Activated naive CD8-positive, alpha-beta T cell (primary cell): ENCODE results near the gene BMP7.

ENCODE experiments used
- H3K27ac Mint-ChIP-seq: one replicate; pipeline ENCODE4 v1.8.0; 2021; ENCODE audit warnings: mixed read lengths
- H3K27me3 Mint-ChIP-seq: one replicate; pipeline ENCODE4 v1.8.0; 2021; ENCODE audit warnings: mixed read lengths
- H3K36me3 Mint-ChIP-seq: one replicate; pipeline ENCODE4 v1.8.0; 2021; ENCODE audit warnings: mixed read lengths
- H3K4me1 Mint-ChIP-seq: one replicate; pipeline ENCODE4 v1.8.0; 2021; ENCODE audit warnings: low read depth, mixed read lengths
- H3K4me3 Mint-ChIP-seq: one replicate; pipeline ENCODE4 v1.8.0; 2021; ENCODE audit warnings: mild to moderate bottlenecking, mixed read lengths
- H3K9me3 Mint-ChIP-seq: one replicate; pipeline ENCODE4 v1.8.0; 2021; ENCODE audit warnings: low read depth, mixed read lengths

BMP7 gene

DNA sequence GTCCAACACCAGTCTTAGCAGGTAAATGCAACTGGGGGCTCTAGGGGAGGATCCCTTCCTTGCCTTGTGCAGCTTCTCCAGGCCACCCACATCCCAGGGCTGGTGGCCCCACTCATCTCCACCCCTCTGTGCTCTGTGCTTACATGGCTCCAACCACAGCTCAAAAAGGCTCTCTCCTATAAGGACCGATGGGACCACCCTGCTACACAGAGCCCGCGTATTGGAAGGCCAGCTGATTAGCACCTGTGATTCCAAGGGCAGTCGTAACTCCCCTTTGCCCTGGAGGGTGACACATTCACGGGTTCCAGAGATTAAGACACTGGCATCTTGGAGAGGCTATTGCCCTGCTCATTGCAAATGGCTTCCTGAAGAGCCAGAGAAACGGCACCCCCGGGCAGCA lies 84.8 kb downstream of the BMP7 start:
- no peaks in the 10 kb centered on the region for H3K36me3 Mint-ChIP-seq
- H3K4me3 Mint-ChIP-seq: no peak overlapping the region
- no peak overlapping the region for H3K27ac Mint-ChIP-seq
- H3K9me3 Mint-ChIP-seq: no peaks in the 10 kb centered on the region
- H3K27me3 Mint-ChIP-seq: no peaks in the 10 kb centered on the region
- H3K4me1 Mint-ChIP-seq: no peaks in the 10 kb centered on the region

- H3K27ac Mint-ChIP-seq: no peak overlapping the region
- no peaks in the 10 kb centered on the region for H3K27me3 Mint-ChIP-seq
- H3K4me1 Mint-ChIP-seq: no peaks in the 10 kb centered on the region
- no peaks in the 10 kb centered on the region for H3K9me3 Mint-ChIP-seq
- H3K36me3 Mint-ChIP-seq: no peaks in the 10 kb centered on the region
- no peak overlapping the region for H3K4me3 Mint-ChIP-seq
Observed at GRCh38 chr20:57180954-57181353, 85.5 kb downstream of the BMP7 start.

GRCh38 chr20:57180387-57180786 lies 86.1 kb downstream of the BMP7 start:
- H3K27ac Mint-ChIP-seq: no peak overlapping the region
- no peaks in the 10 kb centered on the region for H3K27me3 Mint-ChIP-seq
- no peaks in the 10 kb centered on the region for H3K36me3 Mint-ChIP-seq
- H3K4me1 Mint-ChIP-seq: no peaks in the 10 kb centered on the region
- H3K4me3 Mint-ChIP-seq: no peak overlapping the region
- H3K9me3 Mint-ChIP-seq: no peaks in the 10 kb centered on the region

DNA sequence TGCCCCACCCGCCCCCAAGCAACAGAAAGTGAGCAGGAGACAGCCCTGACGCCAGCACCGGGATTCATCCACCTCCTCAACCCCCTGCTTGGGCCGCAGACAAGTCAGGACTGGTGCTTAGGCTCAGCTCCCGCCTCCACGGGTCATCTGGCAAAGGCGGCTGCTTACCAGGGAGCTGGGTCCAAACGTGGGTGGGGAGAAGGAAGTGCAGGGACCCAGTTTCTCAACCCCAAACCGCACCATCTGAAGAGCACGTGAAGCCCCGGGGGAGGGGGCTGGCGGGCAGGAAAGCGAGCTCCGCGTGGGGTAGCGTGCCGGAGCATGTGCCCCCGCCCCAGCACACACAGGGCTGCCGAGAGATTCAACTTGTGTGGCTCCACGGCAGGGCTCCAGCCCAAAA lies 87.2 kb downstream of the BMP7 start:
- H3K4me3 Mint-ChIP-seq: no peak overlapping the region
- H3K36me3 Mint-ChIP-seq: no peaks in the 10 kb centered on the region
- no peaks in the 10 kb centered on the region for H3K4me1 Mint-ChIP-seq
- H3K9me3 Mint-ChIP-seq: no peaks in the 10 kb centered on the region
- no peak overlapping the region for H3K27ac Mint-ChIP-seq
- no peaks in the 10 kb centered on the region for H3K27me3 Mint-ChIP-seq

DNA sequence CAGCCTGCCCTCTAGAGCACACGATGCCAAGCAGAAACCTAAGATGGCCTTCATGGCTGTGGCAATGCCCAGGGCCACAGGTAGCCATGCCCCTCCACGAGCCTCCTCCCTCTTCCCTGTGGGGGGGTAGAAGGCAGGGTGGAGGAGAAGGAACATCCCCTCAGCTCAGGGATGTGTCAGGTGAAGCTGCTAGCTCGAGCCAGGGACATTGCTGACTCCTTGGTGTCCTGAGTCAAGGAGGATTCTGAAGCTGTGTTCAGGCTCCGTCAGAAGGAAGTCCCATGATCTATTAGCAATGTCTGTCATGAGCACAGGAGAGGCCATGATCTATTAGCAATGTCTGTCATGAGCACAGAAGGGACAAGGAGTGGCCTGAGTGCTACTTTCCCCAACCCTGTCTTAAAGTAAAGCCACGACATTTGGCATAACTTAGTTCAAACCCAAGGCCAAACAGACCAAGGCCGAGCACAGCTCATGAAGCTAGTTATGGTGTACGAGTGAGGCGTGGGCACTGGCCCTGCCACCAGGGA lies 87.8 kb downstream of the BMP7 start:
- H3K27me3 Mint-ChIP-seq: no peaks in the 10 kb centered on the region
- no peaks in the 10 kb centered on the region for H3K36me3 Mint-ChIP-seq
- H3K27ac Mint-ChIP-seq: no peak overlapping the region
- no peaks in the 10 kb centered on the region for H3K9me3 Mint-ChIP-seq
- H3K4me3 Mint-ChIP-seq: no peak overlapping the region
- no peaks in the 10 kb centered on the region for H3K4me1 Mint-ChIP-seq

- H3K27me3 Mint-ChIP-seq: peaks cover 2% of the 10 kb centered on the region
- H3K36me3 Mint-ChIP-seq: no peaks in the 10 kb centered on the region
- H3K9me3 Mint-ChIP-seq: no peaks in the 10 kb centered on the region
- no peak overlapping the region for H3K27ac Mint-ChIP-seq
- no peak overlapping the region for H3K4me3 Mint-ChIP-seq
- no peaks in the 10 kb centered on the region for H3K4me1 Mint-ChIP-seq
Observed at GRCh38 chr20:57177636-57178280, 88.7 kb downstream of the BMP7 start.

DNA sequence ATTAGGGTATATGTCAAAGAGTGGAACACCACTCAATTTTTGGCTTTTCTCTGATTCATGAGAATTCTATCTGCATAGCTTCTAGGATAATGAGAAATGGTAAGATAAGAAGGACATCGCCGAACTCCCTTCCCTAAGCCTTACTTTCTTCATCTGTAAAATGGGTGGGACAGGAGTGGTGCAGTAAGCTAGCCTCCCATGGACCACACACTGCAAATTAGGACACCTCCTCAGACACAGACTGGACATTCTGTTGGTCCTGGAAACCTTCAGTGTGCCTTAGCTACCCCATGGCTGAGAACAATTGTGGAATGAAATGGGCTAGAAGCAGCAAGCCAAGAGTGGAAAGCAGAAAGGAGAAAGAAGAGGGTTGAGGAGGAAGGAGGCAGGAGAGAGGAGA lies 89.6 kb downstream of the BMP7 start:
- Mint-ChIP-seq H3K27me3 (peaks cover 2% of the 10 kb centered on the region), H3K27ac (no peak overlapping the region), H3K4me3 (no peak overlapping the region), H3K36me3 (no peaks in the 10 kb centered on the region), H3K4me1 (no peaks in the 10 kb centered on the region), H3K9me3 (no peaks in the 10 kb centered on the region)

- no peak overlapping the region for H3K27ac Mint-ChIP-seq
- H3K4me1 Mint-ChIP-seq: no peaks in the 10 kb centered on the region
- no peaks in the 10 kb centered on the region for H3K9me3 Mint-ChIP-seq
- no peaks in the 10 kb centered on the region for H3K36me3 Mint-ChIP-seq
- peaks cover 2% of the 10 kb centered on the region for H3K27me3 Mint-ChIP-seq
- no peak overlapping the region for H3K4me3 Mint-ChIP-seq
Observed at GRCh38 chr20:57175397-57176010, 90.9 kb downstream of the BMP7 start.

DNA sequence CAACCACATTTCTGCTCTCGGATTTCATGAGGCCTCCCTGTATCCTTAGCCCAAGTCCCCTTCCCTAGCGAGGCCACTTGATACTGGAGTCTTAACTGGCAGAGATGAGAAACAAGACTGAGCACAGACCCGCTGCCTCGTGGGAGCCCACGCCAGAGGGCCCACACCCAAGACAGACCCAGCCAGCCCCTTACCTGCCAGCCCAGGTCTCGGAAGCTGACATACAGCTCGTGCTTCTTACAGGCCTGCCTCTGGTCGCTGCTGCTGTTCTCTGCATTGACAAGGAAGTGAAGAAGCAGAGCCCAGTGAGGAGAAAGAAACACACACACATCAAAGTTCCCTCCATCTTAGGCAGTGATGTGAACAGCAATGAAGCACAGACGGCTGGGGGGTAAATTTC lies 91.7 kb downstream of the BMP7 start:
- Mint-ChIP-seq H3K9me3 (no peaks in the 10 kb centered on the region), H3K36me3 (no peaks in the 10 kb centered on the region), H3K27me3 (peaks cover 2% of the 10 kb centered on the region), H3K4me1 (no peaks in the 10 kb centered on the region), H3K4me3 (no peak overlapping the region), H3K27ac (no peak overlapping the region)

DNA sequence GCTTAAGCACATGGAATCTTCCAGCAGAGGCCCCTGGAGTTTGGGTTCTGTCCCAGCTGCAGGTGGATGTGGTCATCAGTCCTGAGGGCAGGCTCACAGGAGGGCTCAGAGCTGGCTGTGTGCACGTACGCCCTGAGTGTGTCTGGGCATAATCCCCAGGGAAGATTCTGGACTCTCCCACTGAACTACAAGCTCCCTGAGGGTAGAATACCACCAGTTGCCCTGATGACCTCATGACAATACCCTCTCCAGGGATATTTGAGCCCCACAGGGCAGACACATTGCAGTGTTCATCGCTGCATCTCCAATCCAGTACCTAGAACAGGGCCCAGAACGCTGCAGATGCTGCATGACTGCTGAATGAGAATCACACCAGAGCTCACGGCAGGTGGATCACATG lies 92.5 kb downstream of the BMP7 start:
- Mint-ChIP-seq H3K4me3 (no peak overlapping the region), H3K27me3 (peaks cover 2% of the 10 kb centered on the region), H3K36me3 (no peaks in the 10 kb centered on the region), H3K9me3 (no peaks in the 10 kb centered on the region), H3K4me1 (no peaks in the 10 kb centered on the region), H3K27ac (no peak overlapping the region)

DNA sequence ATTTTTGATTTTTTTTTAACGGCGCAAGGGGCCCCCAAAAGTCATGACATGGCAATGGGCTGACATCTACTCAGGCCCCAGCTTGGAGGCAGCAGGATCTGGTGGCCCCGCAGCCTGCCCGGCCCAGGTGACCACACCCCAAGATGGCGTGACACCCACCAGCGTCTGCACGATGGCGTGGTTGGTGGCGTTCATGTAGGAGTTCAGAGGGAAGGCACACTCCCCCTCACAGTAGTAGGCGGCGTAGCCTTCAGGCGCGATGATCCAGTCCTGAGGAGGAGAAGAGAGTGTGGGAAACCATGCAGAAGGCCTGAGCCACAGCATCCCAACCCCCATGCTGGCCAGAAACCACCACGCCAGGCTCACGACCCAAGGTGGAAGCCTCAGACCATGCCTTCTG lies 93.4 kb downstream of the BMP7 start:
- H3K27me3 Mint-ChIP-seq: peaks cover 2% of the 10 kb centered on the region
- no peaks in the 10 kb centered on the region for H3K36me3 Mint-ChIP-seq
- no peak overlapping the region for H3K27ac Mint-ChIP-seq
- no peaks in the 10 kb centered on the region for H3K4me1 Mint-ChIP-seq
- H3K4me3 Mint-ChIP-seq: no peak overlapping the region
- no peaks in the 10 kb centered on the region for H3K9me3 Mint-ChIP-seq

- Mint-ChIP-seq H3K4me1 (no peaks in the 10 kb centered on the region), H3K27me3 (peaks cover 2% of the 10 kb centered on the region), H3K9me3 (no peaks in the 10 kb centered on the region), H3K27ac (no peak overlapping the region), H3K4me3 (no peak overlapping the region), H3K36me3 (no peaks in the 10 kb centered on the region)
Observed at GRCh38 chr20:57170343-57170742, 96.1 kb downstream of the BMP7 start.

DNA sequence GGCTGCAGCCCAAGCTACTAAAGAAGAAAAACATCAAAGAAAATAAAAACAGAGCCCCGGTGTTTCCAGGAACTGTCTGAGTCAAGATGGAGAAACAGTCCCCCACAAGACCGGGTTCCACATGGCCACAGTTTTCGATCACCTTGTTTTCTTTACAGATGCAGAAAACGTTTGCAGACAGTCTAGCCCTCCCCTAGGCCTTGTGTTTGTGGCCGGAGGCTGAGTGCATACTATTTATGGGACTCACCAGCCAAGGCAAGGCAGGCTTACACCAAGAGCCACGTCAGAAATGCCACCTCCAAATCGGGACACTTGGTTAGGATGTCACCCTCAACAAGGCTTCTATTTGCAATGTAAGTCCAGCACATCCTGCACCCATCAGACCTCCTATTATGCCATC lies 97.3 kb downstream of the BMP7 start:
- Mint-ChIP-seq H3K27ac (no peak overlapping the region), H3K9me3 (no peaks in the 10 kb centered on the region), H3K4me1 (no peaks in the 10 kb centered on the region), H3K27me3 (peaks cover 2% of the 10 kb centered on the region), H3K4me3 (no peak overlapping the region), H3K36me3 (no peaks in the 10 kb centered on the region)

GRCh38 chr20:57167971-57168701 lies 98.3 kb downstream of the BMP7 start:
- no peaks in the 10 kb centered on the region for H3K9me3 Mint-ChIP-seq
- no peaks in the 10 kb centered on the region for H3K36me3 Mint-ChIP-seq
- no peak overlapping the region for H3K4me3 Mint-ChIP-seq
- H3K27ac Mint-ChIP-seq: no peak overlapping the region
- H3K27me3 Mint-ChIP-seq: peaks cover 2% of the 10 kb centered on the region
- H3K4me1 Mint-ChIP-seq: no peaks in the 10 kb centered on the region

DNA sequence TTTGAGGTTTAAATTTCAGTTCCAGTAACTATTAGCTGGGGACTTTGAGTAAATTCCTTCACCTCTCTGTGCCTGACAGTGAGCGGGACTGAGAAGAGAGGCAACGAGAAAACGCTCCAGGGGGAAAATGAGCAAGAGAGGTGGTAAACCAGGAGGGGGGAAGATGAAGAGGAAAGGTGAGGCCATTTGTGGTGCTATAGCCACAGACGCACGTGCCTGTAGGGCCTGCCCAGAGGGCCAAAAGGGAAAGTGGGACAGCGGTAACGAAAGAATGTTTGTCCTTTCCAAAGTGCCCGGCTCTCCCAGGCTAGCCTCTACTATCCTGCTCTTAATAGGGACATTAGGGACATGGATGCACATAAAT lies 99.2 kb downstream of the BMP7 start:
- Mint-ChIP-seq H3K27ac (no peak overlapping the region), H3K27me3 (no peaks in the 10 kb centered on the region), H3K36me3 (no peaks in the 10 kb centered on the region), H3K9me3 (no peaks in the 10 kb centered on the region), H3K4me3 (no peak overlapping the region), H3K4me1 (no peaks in the 10 kb centered on the region)
